ENCODE data around the gene MTRR.
"Not testable (repeated sequence)": the region's sequence is repeated elsewhere in the genome, so short reads cannot be mapped to it uniquely, and the experiment has no call there.

MTRR gene

DNA sequence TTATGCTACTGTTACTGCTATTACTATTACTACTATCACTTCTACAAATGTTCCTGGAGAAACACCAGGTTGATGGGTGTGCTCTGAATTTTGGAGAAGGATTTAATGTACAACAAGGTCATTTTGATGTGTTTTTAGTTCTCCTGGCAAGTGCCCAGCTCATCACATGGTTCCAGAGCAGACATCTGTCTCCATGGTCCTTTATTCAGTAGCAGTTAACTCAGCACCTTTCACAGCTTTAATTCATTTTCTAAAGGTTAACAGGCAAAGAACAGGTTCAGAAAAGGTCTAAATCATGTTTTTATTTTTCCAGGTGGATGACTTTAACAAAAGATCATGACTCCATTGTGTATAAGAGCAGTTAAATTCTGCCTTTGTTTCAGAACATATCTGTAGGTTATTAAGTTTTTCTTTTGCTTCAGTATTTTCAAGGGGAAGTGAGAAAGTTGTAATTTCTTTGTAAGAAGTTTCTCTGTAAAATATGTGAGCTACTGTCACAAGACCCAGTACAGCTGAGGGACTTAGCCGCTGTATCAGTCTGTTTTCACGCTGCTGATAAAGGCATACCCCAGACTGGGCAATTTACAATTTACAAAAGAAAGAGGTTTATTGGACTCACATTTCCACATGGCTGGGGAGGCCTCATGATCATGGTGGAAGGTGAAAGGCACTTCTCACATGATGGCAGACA lies 41.9 kb downstream of the MTRR start:
- CTCF ChIA-PET = interaction anchor here (0.6 kb wide), 1 partner anchor 30 kb away, joined by 3 read pairs; no protein-coding TSS in a partner anchor
- TF ChIP-seq HDGF (IDR thresholded peaks at IDR 0.05; ENCODE audit: borderline replicate concordance) = no peak
- TF ChIP-seq FOXM1 (IDR thresholded peaks at IDR 0.05; ENCODE audit: borderline replicate concordance) = no peak
- no peak for TF ChIP-seq TARDBP (IDR thresholded peaks at IDR 0.05)
- no peak for TF ChIP-seq CTBP1 (IDR thresholded peaks at IDR 0.05; ENCODE audit: borderline replicate concordance)
- TF ChIP-seq L3MBTL2 (conservative IDR thresholded peaks at IDR 0.05) = no peak
- TF ChIP-seq BHLHE40 (IDR thresholded peaks at IDR 0.05; ENCODE audit: borderline replicate concordance) = no peak
- TF ChIP-seq ARNT (IDR thresholded peaks at IDR 0.05) = no peak
- TF ChIP-seq LEF1 (IDR thresholded peaks at IDR 0.05; ENCODE audit: borderline replicate concordance) = no peak
- TF ChIP-seq ELF4 (IDR thresholded peaks at IDR 0.05) = no peak
- no peak for TF ChIP-seq FOXK2 (IDR thresholded peaks at IDR 0.05)
- no peak for TF ChIP-seq SUZ12 (IDR thresholded peaks at IDR 0.05)
- TF ChIP-seq ZNF384 (IDR thresholded peaks at IDR 0.05) = no peak
- no peak for TF ChIP-seq NFRKB (IDR thresholded peaks at IDR 0.05)
- TF ChIP-seq SP1 (IDR thresholded peaks at IDR 0.05) = no peak
- TF ChIP-seq, protein P1, sequence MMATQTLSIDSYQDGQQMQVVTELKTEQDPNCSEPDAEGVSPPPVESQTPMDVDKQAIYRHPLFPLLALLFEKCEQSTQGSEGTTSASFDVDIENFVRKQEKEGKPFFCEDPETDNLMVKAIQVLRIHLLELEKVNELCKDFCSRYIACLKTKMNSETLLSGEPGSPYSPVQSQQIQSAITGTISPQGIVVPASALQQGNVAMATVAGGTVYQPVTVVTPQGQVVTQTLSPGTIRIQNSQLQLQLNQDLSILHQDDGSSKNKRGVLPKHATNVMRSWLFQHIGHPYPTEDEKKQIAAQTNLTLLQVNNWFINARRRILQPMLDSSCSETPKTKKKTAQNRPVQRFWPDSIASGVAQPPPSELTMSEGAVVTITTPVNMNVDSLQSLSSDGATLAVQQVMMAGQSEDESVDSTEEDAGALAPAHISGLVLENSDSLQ (IDR thresholded peaks at IDR 0.05) = no peak
- DNase-seq (ENCODE audit: extremely low spot score) = no peak
- POLR2A ChIA-PET = no interaction called here

DNA sequence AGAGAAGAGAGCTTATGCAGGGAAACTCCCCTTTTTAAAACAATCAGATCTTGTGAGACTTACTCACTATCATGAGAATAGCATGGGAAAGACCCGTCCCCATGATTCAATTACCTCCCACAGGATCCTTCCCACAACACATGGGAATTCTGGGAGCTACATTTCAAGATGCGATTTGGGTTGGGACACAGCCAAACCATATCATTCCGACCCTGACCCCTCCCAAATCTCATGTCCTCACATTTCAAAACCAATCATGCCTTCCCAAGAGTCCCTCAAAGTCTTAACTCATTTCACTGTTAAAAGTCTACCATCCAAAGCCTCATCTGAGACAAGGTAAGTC lies 42.5 kb downstream of the MTRR start:
- CTCF ChIA-PET = interaction anchor here (0.6 kb wide), 1 partner anchor 31 kb away, joined by 3 read pairs; no protein-coding TSS in a partner anchor
- POLR2A ChIA-PET = not testable (repeated sequence)

DNA sequence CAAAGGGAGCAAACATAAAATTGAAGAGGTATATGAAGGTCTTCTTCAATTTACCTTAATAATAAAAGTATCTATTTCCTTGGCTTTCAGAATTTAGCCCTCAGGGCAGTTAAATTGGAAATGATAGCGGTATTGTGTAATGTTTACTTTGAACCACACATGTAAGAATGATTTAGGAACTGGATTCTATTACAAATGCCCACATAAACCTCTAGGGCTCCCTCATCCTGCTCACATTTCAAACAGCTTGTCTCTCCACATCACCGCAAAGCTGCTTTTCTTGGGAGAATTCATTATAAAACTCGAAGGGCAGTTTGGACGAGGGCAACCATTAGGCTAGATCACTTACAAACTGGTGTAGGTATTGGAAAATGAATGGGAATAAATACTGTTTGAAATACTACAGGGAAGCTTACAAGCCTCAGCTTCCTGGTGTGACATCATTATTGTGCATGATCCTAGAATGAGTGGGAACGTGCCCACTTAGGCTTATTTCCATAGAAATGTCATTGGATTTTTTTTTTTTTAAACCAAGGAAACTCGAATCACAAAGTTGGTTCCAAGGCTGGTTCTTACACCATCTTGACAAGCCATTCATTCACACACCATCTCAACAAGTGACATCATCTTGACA lies 47.3 kb downstream of the MTRR start:
- CTCF ChIA-PET = no interaction called here
- POLR2A ChIA-PET = no interaction called here
- no peak for DNase-seq (ENCODE audit: extremely low spot score)
- TF ChIP-seq ARNT (IDR thresholded peaks at IDR 0.05) (no peak), ELF4 (IDR thresholded peaks at IDR 0.05) (no peak), SP1 (IDR thresholded peaks at IDR 0.05) (no peak), FOXM1 (IDR thresholded peaks at IDR 0.05; ENCODE audit: borderline replicate concordance) (no peak)

More for the DNA sequence above, 42.5 kb downstream of the MTRR start:
- not testable (repeated sequence) for DNase-seq (ENCODE audit: extremely low spot score)

DNA sequence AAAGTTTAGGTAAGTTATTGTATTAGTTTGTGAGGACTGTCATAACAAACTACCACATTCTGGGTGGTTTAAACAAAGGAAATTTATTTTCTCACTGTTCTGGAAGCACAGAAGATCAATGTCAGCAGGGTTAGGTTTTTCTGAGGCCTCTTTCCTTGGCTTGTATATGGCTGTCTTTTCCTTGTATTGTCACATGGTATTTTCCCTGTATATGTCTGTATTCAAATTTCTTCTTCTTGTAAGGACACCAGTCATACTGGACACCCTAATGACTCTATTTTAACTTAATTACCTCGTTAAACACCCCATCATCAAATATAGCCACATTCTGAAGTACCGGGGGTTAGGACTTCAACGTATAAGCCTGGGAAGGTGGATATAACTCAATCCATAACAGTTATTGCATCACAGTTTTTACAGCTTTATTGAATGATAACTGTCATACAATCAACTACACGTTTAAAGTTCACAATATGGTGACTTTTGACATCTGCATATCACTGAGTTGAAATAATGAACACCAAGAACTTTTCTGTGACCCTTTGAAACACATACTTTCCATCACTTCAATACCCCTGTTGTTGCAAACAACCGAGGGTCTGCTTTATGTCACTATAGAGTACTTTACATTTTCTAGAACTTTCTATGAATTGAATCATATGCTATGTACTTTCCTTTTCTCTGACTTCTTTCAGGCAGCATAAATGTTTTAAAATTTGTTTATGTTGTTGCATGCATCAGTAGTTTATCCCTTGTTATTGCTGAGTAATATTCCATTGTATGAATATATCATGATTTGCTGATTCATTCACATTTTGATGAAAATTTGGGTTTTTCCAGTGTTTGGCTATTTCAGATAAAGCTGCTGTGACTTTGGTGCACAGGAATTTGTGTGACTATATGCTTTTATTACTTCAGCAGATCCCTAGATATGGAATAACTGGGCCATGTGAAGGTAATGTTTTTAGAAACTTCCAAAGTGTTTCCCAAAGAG lies 48.5 kb downstream of the MTRR start:
- no peak for TF ChIP-seq ARNT (IDR thresholded peaks at IDR 0.05)
- no peak for TF ChIP-seq LEF1 (IDR thresholded peaks at IDR 0.05; ENCODE audit: borderline replicate concordance)
- TF ChIP-seq FOXK2 (IDR thresholded peaks at IDR 0.05) = no peak
- no peak for TF ChIP-seq FOXM1 (IDR thresholded peaks at IDR 0.05; ENCODE audit: borderline replicate concordance)
- TF ChIP-seq SUZ12 (IDR thresholded peaks at IDR 0.05) = no peak
- TF ChIP-seq HDGF (IDR thresholded peaks at IDR 0.05; ENCODE audit: borderline replicate concordance) = no peak
- TF ChIP-seq ELF4 (IDR thresholded peaks at IDR 0.05) = no peak
- no peak for TF ChIP-seq L3MBTL2 (conservative IDR thresholded peaks at IDR 0.05)
- no peak for TF ChIP-seq ZNF384 (IDR thresholded peaks at IDR 0.05)
- POLR2A ChIA-PET = no interaction called here
- DNase-seq (ENCODE audit: extremely low spot score) = no peak
- CTCF ChIA-PET = interaction anchor here (0.5 to 0.7 kb wide), 2 partner anchors 11 to 165 kb away, joined by 4 to 5 read pairs; no protein-coding TSS in a partner anchor

DNA sequence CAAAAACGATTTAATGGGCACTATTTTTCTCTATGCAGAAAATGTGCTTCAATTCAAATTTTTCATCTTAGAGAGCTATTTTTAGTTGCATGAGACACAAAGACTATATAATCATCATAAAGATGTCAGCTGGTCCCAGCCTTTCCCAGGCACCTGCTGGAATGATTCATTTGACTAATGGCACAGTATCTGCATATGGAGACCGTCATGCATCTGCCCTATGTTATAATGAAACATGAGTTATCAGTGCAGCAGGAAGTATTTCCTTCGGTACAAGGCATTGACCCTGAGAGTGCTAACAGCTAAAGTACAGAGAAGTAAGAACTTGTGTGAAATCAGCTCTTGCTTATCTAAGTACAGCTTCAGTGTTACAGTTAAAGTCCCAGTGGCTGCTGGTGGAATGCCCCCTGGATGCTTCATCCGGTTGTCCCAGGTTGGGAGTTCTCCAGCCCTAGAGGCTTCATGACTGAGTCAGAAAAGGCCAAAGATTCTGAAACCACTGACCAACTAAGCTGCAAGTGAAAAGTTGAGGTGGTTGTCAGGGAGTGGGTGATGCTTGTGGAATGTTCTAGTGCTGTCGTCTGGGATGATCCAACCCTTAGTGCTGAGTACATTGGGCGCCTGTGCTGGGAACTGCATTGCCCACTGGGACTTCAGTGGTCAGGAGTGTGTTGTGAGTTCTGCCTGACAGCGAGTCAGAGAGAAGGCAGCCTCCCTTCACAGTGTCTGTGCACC lies 57.2 kb downstream of the MTRR start:
- CTCF ChIA-PET = interaction anchor here (0.7 kb wide), 1 partner anchor 1902 kb away, joined by 3 read pairs; no protein-coding TSS in a partner anchor
- TF ChIP-seq SP1 (IDR thresholded peaks at IDR 0.05) = no peak
- TF ChIP-seq SUZ12 (IDR thresholded peaks at IDR 0.05) = no peak
- no peak for TF ChIP-seq L3MBTL2 (conservative IDR thresholded peaks at IDR 0.05)
- TF ChIP-seq, protein P1 (IDR thresholded peaks at IDR 0.05) = no peak
- TF ChIP-seq ARNT (IDR thresholded peaks at IDR 0.05) = no peak
- no peak for TF ChIP-seq FOXA1 (IDR thresholded peaks at IDR 0.05)
- DNase-seq (ENCODE audit: extremely low spot score) = no peak
- POLR2A ChIA-PET = no interaction called here

DNA sequence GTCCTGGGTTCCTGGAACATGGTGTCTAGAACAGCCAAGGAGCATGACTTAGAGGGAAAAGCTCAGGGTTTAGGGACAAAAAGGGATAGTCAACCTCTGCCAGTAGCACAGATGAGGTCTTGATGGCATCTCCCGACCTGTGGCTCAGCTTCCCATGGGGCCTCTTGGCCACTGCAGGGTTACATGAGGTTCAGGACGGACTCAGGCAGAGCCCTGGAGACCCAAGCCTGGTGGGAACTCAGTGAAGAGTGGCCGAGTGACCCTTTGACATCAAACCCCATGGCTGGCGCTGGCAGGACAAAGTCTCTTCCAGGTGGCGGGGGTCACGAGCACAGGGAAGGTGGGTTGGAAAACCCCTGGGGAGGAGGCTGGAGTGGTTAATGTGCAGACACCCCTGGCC lies 57.8 kb downstream of the MTRR start:
- ChIA-PET CTCF (interaction anchor here (0.7 kb wide), 1 partner anchor 1901 kb away, joined by 3 read pairs; no protein-coding TSS in a partner anchor), POLR2A (no interaction called here)
- no peak for DNase-seq (ENCODE audit: extremely low spot score)
- TF ChIP-seq CTBP1 (IDR thresholded peaks at IDR 0.05; ENCODE audit: borderline replicate concordance) (no peak), HDGF (IDR thresholded peaks at IDR 0.05; ENCODE audit: borderline replicate concordance) (no peak), LEF1 (IDR thresholded peaks at IDR 0.05; ENCODE audit: borderline replicate concordance) (no peak), NFRKB (IDR thresholded peaks at IDR 0.05) (no peak), TARDBP (IDR thresholded peaks at IDR 0.05) (no peak), ARNT (IDR thresholded peaks at IDR 0.05) (no peak), ELF4 (IDR thresholded peaks at IDR 0.05) (no peak), FOXM1 (IDR thresholded peaks at IDR 0.05; ENCODE audit: borderline replicate concordance) (no peak), SUZ12 (IDR thresholded peaks at IDR 0.05) (no peak), ZNF384 (IDR thresholded peaks at IDR 0.05) (no peak), FOXA1 (IDR thresholded peaks at IDR 0.05) (no peak), BHLHE40 (IDR thresholded peaks at IDR 0.05; ENCODE audit: borderline replicate concordance) (no peak), SP1 (IDR thresholded peaks at IDR 0.05) (no peak), FOXK2 (IDR thresholded peaks at IDR 0.05) (no peak), L3MBTL2 (conservative IDR thresholded peaks at IDR 0.05) (no peak)
- TF ChIP-seq, protein P1 (IDR thresholded peaks at IDR 0.05) = no peak

All from HEK293T (cell line).